ENCODE data around the gene C5orf58.

C5orf58 gene

DNA sequence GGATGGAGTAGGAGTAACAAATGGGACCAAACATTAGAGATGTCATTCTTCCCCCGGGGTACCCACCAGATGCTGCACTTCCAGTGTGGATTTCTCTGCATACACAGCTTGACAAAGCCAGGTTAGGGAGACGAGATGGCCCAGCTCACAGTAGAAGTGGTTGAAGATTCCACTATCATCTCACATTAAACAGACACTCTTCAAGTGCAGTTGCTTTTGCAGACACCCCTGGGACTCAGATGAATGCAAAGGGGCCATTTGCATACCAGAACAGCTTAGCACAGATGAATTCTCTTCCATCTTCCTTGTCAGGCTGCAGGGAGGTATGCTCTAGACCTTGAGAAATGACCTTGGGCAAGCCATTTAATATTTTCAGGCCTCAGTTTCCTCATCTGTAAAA lies 12.6 kb upstream of the C5orf58 start:
- TF ChIP-seq CTCF (IDR thresholded peaks at IDR 0.05; ENCODE audit: low read length): no peak
- no peak for TF ChIP-seq EZH2 (IDR thresholded peaks at IDR 0.05; ENCODE audit: borderline replicate concordance, low read length)
- 0 out of 2 replicates have a peak, but pooled peaks cover 3% of the 10 kb centered on the region for H3K27me3 ChIP-seq (ENCODE audit: insufficient read depth, low read length)
- H3K4me2 ChIP-seq (ENCODE audit: low read length): no peak overlapping the region
- H3K4me1 ChIP-seq (ENCODE audit: insufficient read depth, low read length, severe bottlenecking): no peaks in the 10 kb centered on the region
- no peak overlapping the region for H3K27ac ChIP-seq (ENCODE audit: low read depth, low read length, poor library complexity, severe bottlenecking)
- no peak overlapping the region for H2AFZ ChIP-seq (ENCODE audit: low read length)
- no peaks in the 10 kb centered on the region for H3K36me3 ChIP-seq (ENCODE audit: insufficient read depth, low read length)
- H3F3A ChIP-seq (ENCODE audit: insufficient read depth, low read length): no peaks in the 10 kb centered on the region
- H4K20me1 ChIP-seq (ENCODE audit: insufficient read depth, low read length): no peaks in the 10 kb centered on the region
- no peaks in the 10 kb centered on the region for H3K9me3 ChIP-seq (ENCODE audit: low read length)
- no peak overlapping the region for H3K9ac ChIP-seq (ENCODE audit: low read length)
- H3K9me2 ChIP-seq (ENCODE audit: low read depth, low read length): no peaks in the 10 kb centered on the region
- H3K4me3 ChIP-seq (ENCODE audit: low read depth, low read length, poor library complexity, severe bottlenecking): no peak overlapping the region
- no peaks in the 10 kb centered on the region for H3K79me2 ChIP-seq (ENCODE audit: insufficient read depth, low read length)

- Histone ChIP-seq H2AFZ (ENCODE audit: low read length) (no peak overlapping the region), H3K79me2 (ENCODE audit: insufficient read depth, low read length) (no peaks in the 10 kb centered on the region), H3F3A (ENCODE audit: insufficient read depth, low read length) (no peaks in the 10 kb centered on the region), H3K4me1 (ENCODE audit: insufficient read depth, low read length, severe bottlenecking) (no peaks in the 10 kb centered on the region), H4K20me1 (ENCODE audit: insufficient read depth, low read length) (no peaks in the 10 kb centered on the region), H3K36me3 (ENCODE audit: insufficient read depth, low read length) (no peaks in the 10 kb centered on the region), H3K27me3 (ENCODE audit: insufficient read depth, low read length) (0 out of 2 replicates have a peak, but pooled peaks cover 3% of the 10 kb centered on the region), H3K9me3 (ENCODE audit: low read length) (no peaks in the 10 kb centered on the region), H3K9ac (ENCODE audit: low read length) (no peak overlapping the region), H3K9me2 (ENCODE audit: low read depth, low read length) (no peaks in the 10 kb centered on the region), H3K27ac (ENCODE audit: low read depth, low read length, poor library complexity, severe bottlenecking) (no peak overlapping the region), H3K4me3 (ENCODE audit: low read depth, low read length, poor library complexity, severe bottlenecking) (no peak overlapping the region), H3K4me2 (ENCODE audit: low read length) (no peak overlapping the region)
- TF ChIP-seq CTCF (IDR thresholded peaks at IDR 0.05; ENCODE audit: low read length): no peak
These were observed 11.5 kb upstream of the C5orf58 start for GRCh38 chr5:170221327-170221741.

DNA sequence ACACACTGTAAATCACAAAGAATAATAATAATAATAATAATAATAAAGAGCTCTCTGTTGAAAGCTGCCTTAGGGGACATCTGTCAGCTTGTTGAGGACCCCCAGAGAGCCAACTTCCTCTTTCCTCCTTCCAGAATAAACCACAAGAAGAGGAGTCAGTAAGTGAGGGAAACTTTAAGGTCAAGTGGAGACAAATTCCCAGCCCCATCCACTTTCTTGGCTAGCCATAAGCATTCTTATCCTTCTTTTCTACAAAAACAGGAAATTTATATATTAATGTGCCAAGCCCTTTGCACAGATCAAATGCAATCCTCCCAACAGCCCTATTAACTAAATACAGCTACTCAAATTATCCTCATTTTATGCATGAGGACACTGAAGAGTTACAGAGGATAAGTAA lies 9.4 kb upstream of the C5orf58 start:
- H3K9me3 ChIP-seq (ENCODE audit: low read length): no peaks in the 10 kb centered on the region
- no peaks in the 10 kb centered on the region for H3K79me2 ChIP-seq (ENCODE audit: insufficient read depth, low read length)
- no peak overlapping the region for H3K4me2 ChIP-seq (ENCODE audit: low read length)
- no peaks in the 10 kb centered on the region for H4K20me1 ChIP-seq (ENCODE audit: insufficient read depth, low read length)
- H3F3A ChIP-seq (ENCODE audit: insufficient read depth, low read length): no peaks in the 10 kb centered on the region
- no peaks in the 10 kb centered on the region for H3K36me3 ChIP-seq (ENCODE audit: insufficient read depth, low read length)
- no peak overlapping the region for H3K9ac ChIP-seq (ENCODE audit: low read length)
- H2AFZ ChIP-seq (ENCODE audit: low read length): no peak overlapping the region
- no peak overlapping the region for H3K4me3 ChIP-seq (ENCODE audit: low read depth, low read length, poor library complexity, severe bottlenecking)
- H3K27ac ChIP-seq (ENCODE audit: low read depth, low read length, poor library complexity, severe bottlenecking): no peak overlapping the region
- H3K4me1 ChIP-seq (ENCODE audit: insufficient read depth, low read length, severe bottlenecking): no peaks in the 10 kb centered on the region
- H3K9me2 ChIP-seq (ENCODE audit: low read depth, low read length): no peaks in the 10 kb centered on the region
- no peaks in the 10 kb centered on the region for H3K27me3 ChIP-seq (ENCODE audit: insufficient read depth, low read length)
- TF ChIP-seq EZH2 (IDR thresholded peaks at IDR 0.05; ENCODE audit: borderline replicate concordance, low read length): no peak
- TF ChIP-seq CTCF (IDR thresholded peaks at IDR 0.05; ENCODE audit: low read length): no peak

Data from OCI-LY1 (cell line).